SK-N-SH (cell line): ENCODE data around the gene OTUD1. TPM values are rescaled to one million over a fixed set of nuclear protein-coding genes. Genes with fewer than 3 reads are reported as not detected.

Experiments used
- CTCF ChIA-PET: fragments of 300-600, 350-600 bp; formaldehyde crosslinking; extraction: SDS; loops from one replicate; lab custom pipeline; 2021; lab: Yijun Ruan, JAX
- POLR2A ChIA-PET: fragments of 350-600 bp; sonication (Branson Sonifier 250); formaldehyde crosslinking; extraction: SDS; loops from one replicate; lab custom pipeline; 2020; ENCODE audit warnings: antibody characterized with exemption, inconsistent platforms; lab: Yijun Ruan, JAX
- DNase-seq: peaks from one replicate; pipeline ENCODE4 v3.0.0; 2012
- H2AFZ ChIP-seq: fragments of 200-600 bp; sonication (generic); 2 replicates; pipeline ENCODE4 v1.8.1; 2016; ENCODE audit warnings: antibody characterized with exemption, mild to moderate bottlenecking, low read depth
- H3F3A ChIP-seq: fragments of 200-600 bp; sonication (generic); replicated peaks from 2 replicates; pipeline ENCODE3; 2016; ENCODE audit warnings: antibody characterized with exemption, mild to moderate bottlenecking; ENCODE audit not compliant: insufficient read depth
- H3K27ac ChIP-seq, 2 experiments: fragments of 200-500 bp in 1 of 2; fragments of 200-600 bp in 1 of 2; sonication (Bioruptor generic) in 1 of 2; sonication (generic), shearing (Covaris generic) in 1 of 2; 2 replicates each; pipeline versions ENCODE4 v1.5.1 to v1.6.1; 2014 to 2016; ENCODE audit warnings: low read depth in 2 of 2, inconsistent platforms in 1 of 2, low read length in 1 of 2, mild to moderate bottlenecking in 1 of 2, mixed read lengths in 1 of 2
- H3K27me3 ChIP-seq: fragments of 200-600 bp; sonication (generic), shearing (Covaris generic); 2 replicates; pipeline ENCODE4 v1.6.1; 2016; ENCODE audit warnings: mixed run types; ENCODE audit not compliant: insufficient read depth
- H3K36me3 ChIP-seq, 2 experiments: fragments of 200-500 bp in 1 of 2; fragments of 200-600 bp in 1 of 2; sonication (Bioruptor generic) in 1 of 2; sonication (generic) in 1 of 2; replicated peaks in 1 of 2; 2 replicates each; pipeline versions ENCODE3 to v1.5.1; 2014 to 2016; ENCODE audit warnings: low read length in 1 of 2, mild to moderate bottlenecking in 1 of 2; ENCODE audit not compliant: insufficient read depth in 2 of 2, control insufficient read depth in 1 of 2
- H3K4me1 ChIP-seq, 2 experiments: fragments of 200-500 bp in 1 of 2; fragments of 200-600 bp in 1 of 2; sonication (Bioruptor generic) in 1 of 2; sonication (generic), shearing (Covaris generic) in 1 of 2; 2 replicates each; pipeline versions ENCODE4 v1.5.1 to v1.6.1; 2014 to 2016; ENCODE audit warnings: low read depth in 1 of 2, low read length in 1 of 2, mixed run types in 1 of 2; ENCODE audit not compliant: insufficient read depth in 2 of 2, control insufficient read depth in 1 of 2
- H3K4me2 ChIP-seq: fragments of 200-600 bp; sonication (generic), shearing (Covaris generic); 2 replicates; pipeline ENCODE4 v1.6.1; 2017; ENCODE audit warnings: mixed run types
- H3K4me3 ChIP-seq, 2 experiments: fragments of 200-500 bp in 1 of 2; fragments of 200-600 bp in 1 of 2; sonication (Bioruptor generic) in 1 of 2; sonication (generic), shearing (Covaris generic) in 1 of 2; 2 replicates each; pipeline versions ENCODE4 v1.5.1 to v1.8.1; 2014 to 2016; ENCODE audit warnings: low read depth in 2 of 2, inconsistent platforms in 1 of 2, low read length in 1 of 2, mild to moderate bottlenecking in 1 of 2, mixed read lengths in 1 of 2, moderate library complexity in 1 of 2
- H3K79me2 ChIP-seq: fragments of 200-600 bp; sonication (generic); 2 replicates; pipeline ENCODE4 v1.8.1; 2017; ENCODE audit warnings: mild to moderate bottlenecking; ENCODE audit not compliant: insufficient read depth
- H3K9ac ChIP-seq: fragments of 200-600 bp; sonication (generic); 2 replicates; pipeline ENCODE4 v1.6.1; 2017; ENCODE audit warnings: mixed run types
- H3K9me2 ChIP-seq: fragments of 200-600 bp; sonication (generic); 2 replicates; pipeline ENCODE4 v1.6.1; 2017; ENCODE audit warnings: mixed run types
- H3K9me3 ChIP-seq: fragments of 200-600 bp; sonication (generic); 2 replicates; pipeline ENCODE4 v1.6.1; 2017; ENCODE audit warnings: mixed run types, mild to moderate bottlenecking, moderate library complexity
- H4K20me1 ChIP-seq: fragments of 200-600 bp; sonication (generic); 2 replicates; pipeline ENCODE4 v1.6.1; 2017; ENCODE audit warnings: mild to moderate bottlenecking, mixed run types; ENCODE audit not compliant: insufficient read depth
- CHD2 ChIP-seq: fragments of 150-350 bp; IDR thresholded peaks from 2 replicates; pipeline ENCODE4 v1.6.1; 2018; ENCODE audit warnings: low read length; ENCODE audit not compliant: partially characterized antibody
- CTCF ChIP-seq: fragments of 200-600 bp; sonication (generic); IDR thresholded peaks from 2 replicates; pipeline ENCODE4 v1.6.1; 2017; ENCODE audit warnings: antibody characterized with exemption, mild to moderate bottlenecking, moderate library complexity
- ELF1 ChIP-seq: IDR thresholded peaks from 2 replicates; pipeline ENCODE4 v1.4.0; 2012
- EP300 ChIP-seq, 2 experiments: IDR thresholded peaks; 2 replicates each; pipeline versions ENCODE4 v1.4.0 to v1.6.1; 2012; ENCODE audit warnings: borderline replicate concordance in 1 of 2, low read depth in 1 of 2, low read length in 1 of 2
- FOSL2 ChIP-seq: IDR thresholded peaks from 2 replicates; pipeline ENCODE4 v1.4.0; 2012; ENCODE audit warnings: low read depth, mild to moderate bottlenecking, moderate library complexity, borderline replicate concordance
- FOXJ3 ChIP-seq: sonication (generic); formaldehyde crosslinking; IDR thresholded peaks from 2 replicates; pipeline ENCODE4 v1.5.1; 2020; ENCODE audit warnings: mild to moderate bottlenecking, missing genetic modification reagents
- FOXM1 ChIP-seq: IDR thresholded peaks from 2 replicates; pipeline ENCODE4 v1.4.0; 2012; ENCODE audit warnings: low read depth, mild to moderate bottlenecking
- GATA2 ChIP-seq: sonication (generic); formaldehyde crosslinking; IDR thresholded peaks from 2 replicates; pipeline ENCODE4 v1.5.0; 2020; ENCODE audit warnings: mild to moderate bottlenecking, missing genetic modification reagents
- MEF2A ChIP-seq: IDR thresholded peaks from 2 replicates; pipeline ENCODE4 v1.4.0; 2012; ENCODE audit warnings: low read depth, borderline replicate concordance
- MXI1 ChIP-seq: IDR thresholded peaks from 2 replicates; pipeline ENCODE4 v1.6.1; 2012; ENCODE audit warnings: mild to moderate bottlenecking, low read depth, low read length, improper control_type of control experiment
- NFIC ChIP-seq: IDR thresholded peaks from 2 replicates; pipeline ENCODE4 v1.4.0; 2012; ENCODE audit warnings: borderline replicate concordance
- NRF1 ChIP-seq: IDR thresholded peaks from 2 replicates; pipeline ENCODE4 v1.6.1; 2012; ENCODE audit warnings: low read depth, mild to moderate bottlenecking, low read length
- RAD21 ChIP-seq: IDR thresholded peaks from 2 replicates; pipeline ENCODE4 v1.6.1; 2012; ENCODE audit warnings: mild to moderate bottlenecking, low read length
- RCOR1 ChIP-seq: fragments of 150-350 bp; IDR thresholded peaks from 2 replicates; pipeline ENCODE4 v1.6.1; 2017; ENCODE audit warnings: antibody characterized with exemption, low read length
- RFX5 ChIP-seq: IDR thresholded peaks from 2 replicates; pipeline ENCODE4 v1.6.1; 2012; ENCODE audit warnings: mild to moderate bottlenecking, improper control_type of control experiment, low read length
- RXRA ChIP-seq: IDR thresholded peaks from 2 replicates; pipeline ENCODE4 v1.4.0; 2012; ENCODE audit warnings: low read depth, mild to moderate bottlenecking, borderline replicate concordance
- SIN3A ChIP-seq: IDR thresholded peaks from 2 replicates; pipeline ENCODE4 v1.6.1; 2012; ENCODE audit warnings: low read depth, mild to moderate bottlenecking, low read length, moderate library complexity, borderline replicate concordance
- SMC3 ChIP-seq: IDR thresholded peaks from 2 replicates; pipeline ENCODE4 v1.6.1; 2012; ENCODE audit warnings: low read depth, low read length, improper control_type of control experiment
- TAF1 ChIP-seq: IDR thresholded peaks from 2 replicates; pipeline ENCODE4 v1.6.1; 2012; ENCODE audit warnings: low read depth, mild to moderate bottlenecking, low read length, moderate library complexity, borderline replicate concordance
- TEAD4 ChIP-seq: IDR thresholded peaks from 2 replicates; pipeline ENCODE4 v1.4.0; 2012; ENCODE audit warnings: mild to moderate bottlenecking, borderline replicate concordance; ENCODE audit not compliant: insufficient read depth
- USF2 ChIP-seq: fragments of 150-350 bp; IDR thresholded peaks from 2 replicates; pipeline ENCODE4 v1.6.1; 2017; ENCODE audit warnings: antibody characterized with exemption, low read length, low read depth, borderline replicate concordance
- YY1 ChIP-seq: IDR thresholded peaks from 2 replicates; pipeline ENCODE4 v1.4.0; 2012; ENCODE audit warnings: low read depth, mild to moderate bottlenecking
- WGBS: methylation state at CpG from one replicate; pipeline ENCODE4 v1.1.6; 2017; ENCODE audit warnings: low lambda C conversion rate; 5-methylcytosine and 5-hydroxymethylcytosine counted together
- polyA plus RNA-seq, 3 experiments: library from polyadenylated mRNA; depleted of rRNA; stranded (reverse); fragments of >200 nt; gene quantifications; 2 replicates each; pipeline ENCODE4 v1.2.3, GENCODE V29; 2012
- TF ChIP-seq, protein P1 (sequence below): IDR thresholded peaks from 2 replicates; pipeline ENCODE4 v1.4.0; 2012; ENCODE audit warnings: low read depth
- TF ChIP-seq, protein P2 (sequence below): fragments of 150-350 bp; IDR thresholded peaks from 2 replicates; pipeline ENCODE4 v1.6.1; 2016; ENCODE audit warnings: mild to moderate bottlenecking, low read depth, low read length

The OTUD1 gene
- polyA plus RNA-seq, 1 of the 3 experiments (the other 2 are of a cell fraction) = 8.5 TPM

- WGBS = 56% methylated on average over 4 of the region's 4 CpGs
- Histone ChIP-seq H3K9me2 (no peaks in the 10 kb centered on the region), H3K4me2 (no peak overlapping the region), H3K9me3 (no peaks in the 10 kb centered on the region), H4K20me1 (no peaks in the 10 kb centered on the region), H3K4me1 (no peaks in the 10 kb centered on the region), H3K79me2 (no peaks in the 10 kb centered on the region), H3K36me3 (no peaks in the 10 kb centered on the region), H3K4me3 (no peak overlapping the region), H3K9ac (no peak overlapping the region), H3K27ac (no peak overlapping the region), H3K27me3 (no peaks in the 10 kb centered on the region), H2AFZ (no peak overlapping the region), H3F3A (no peaks in the 10 kb centered on the region)
- TF ChIP-seq, protein P1, sequence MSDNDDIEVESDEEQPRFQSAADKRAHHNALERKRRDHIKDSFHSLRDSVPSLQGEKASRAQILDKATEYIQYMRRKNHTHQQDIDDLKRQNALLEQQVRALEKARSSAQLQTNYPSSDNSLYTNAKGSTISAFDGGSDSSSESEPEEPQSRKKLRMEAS = no peak
- TF ChIP-seq CHD2 (no peak), FOXM1 (no peak), NRF1 (no peak), SMC3 (no peak), TAF1 (no peak), MEF2A (no peak), FOXJ3 (CRISPR knock-in tag) (no peak), RXRA (no peak), USF2 (no peak), RAD21 (no peak), RFX5 (no peak), EP300 (IDR thresholded peaks at IDR 0.05; ENCODE audit: borderline replicate concordance in 1 of 2, low read depth in 1 of 2, low read length in 1 of 2) (no peak), ELF1 (no peak)
- DNase-seq = no peak
- ChIA-PET POLR2A (no interaction called here), CTCF (interaction anchor here (0.7 kb wide), 1 partner anchor 76 kb away, joined by 3 read pairs; no protein-coding TSS in a partner anchor)
These were observed 48.1 kb upstream of the OTUD1 start for GRCh38 chr10:23390809-23391208.

- no peak for DNase-seq
- H3K4me1 ChIP-seq = no peaks in the 10 kb centered on the region
- no peaks in the 10 kb centered on the region for H3K79me2 ChIP-seq
- ChIA-PET POLR2A (no interaction called here), CTCF (interaction anchor here (0.7 kb wide), 1 partner anchor 77 kb away, joined by 3 read pairs; no protein-coding TSS in a partner anchor)
- H3K9ac ChIP-seq = no peak overlapping the region
- no peak overlapping the region for H3K4me2 ChIP-seq
- no peaks in the 10 kb centered on the region for H3K9me2 ChIP-seq
- TF ChIP-seq YY1 (no peak), GATA2 (CRISPR knock-in tag) (no peak), EP300 (IDR thresholded peaks at IDR 0.05; ENCODE audit: borderline replicate concordance in 1 of 2, low read depth in 1 of 2, low read length in 1 of 2) (no peak), USF2 (no peak), NRF1 (no peak), TEAD4 (no peak), SIN3A (no peak), ELF1 (no peak), CTCF (no peak), CHD2 (no peak), RAD21 (no peak), FOXJ3 (CRISPR knock-in tag) (no peak), NFIC (no peak), MXI1 (no peak), RFX5 (no peak), RCOR1 (no peak), FOSL2 (no peak)
- TF ChIP-seq, protein P2, sequence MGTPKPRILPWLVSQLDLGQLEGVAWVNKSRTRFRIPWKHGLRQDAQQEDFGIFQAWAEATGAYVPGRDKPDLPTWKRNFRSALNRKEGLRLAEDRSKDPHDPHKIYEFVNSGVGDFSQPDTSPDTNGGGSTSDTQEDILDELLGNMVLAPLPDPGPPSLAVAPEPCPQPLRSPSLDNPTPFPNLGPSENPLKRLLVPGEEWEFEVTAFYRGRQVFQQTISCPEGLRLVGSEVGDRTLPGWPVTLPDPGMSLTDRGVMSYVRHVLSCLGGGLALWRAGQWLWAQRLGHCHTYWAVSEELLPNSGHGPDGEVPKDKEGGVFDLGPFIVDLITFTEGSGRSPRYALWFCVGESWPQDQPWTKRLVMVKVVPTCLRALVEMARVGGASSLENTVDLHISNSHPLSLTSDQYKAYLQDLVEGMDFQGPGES = no peak
- no peak overlapping the region for H3K4me3 ChIP-seq
- H3K36me3 ChIP-seq = no peaks in the 10 kb centered on the region
- no peak overlapping the region for H2AFZ ChIP-seq
- no peak overlapping the region for H3K27ac ChIP-seq
- 63% methylated on average over 2 of the region's 2 CpGs for WGBS
- no peaks in the 10 kb centered on the region for H4K20me1 ChIP-seq
- no peaks in the 10 kb centered on the region for H3K27me3 ChIP-seq
- no peaks in the 10 kb centered on the region for H3F3A ChIP-seq
- no peaks in the 10 kb centered on the region for H3K9me3 ChIP-seq
These were observed 47.1 kb upstream of the OTUD1 start for GRCh38 chr10:23391821-23392220.
